NK-92 (cell line): ENCODE data around the gene RRH.

Source experiments
- DNase-seq: peaks from one replicate; lab custom pipeline; 2025; ENCODE audit not compliant: unreplicated experiment; lab: John Stamatoyannopoulos, UW

RRH gene

GRCh38 chr4:109879636-109880314 lies 52.0 kb downstream of the RRH start:
- DNase-seq: no peak

DNA sequence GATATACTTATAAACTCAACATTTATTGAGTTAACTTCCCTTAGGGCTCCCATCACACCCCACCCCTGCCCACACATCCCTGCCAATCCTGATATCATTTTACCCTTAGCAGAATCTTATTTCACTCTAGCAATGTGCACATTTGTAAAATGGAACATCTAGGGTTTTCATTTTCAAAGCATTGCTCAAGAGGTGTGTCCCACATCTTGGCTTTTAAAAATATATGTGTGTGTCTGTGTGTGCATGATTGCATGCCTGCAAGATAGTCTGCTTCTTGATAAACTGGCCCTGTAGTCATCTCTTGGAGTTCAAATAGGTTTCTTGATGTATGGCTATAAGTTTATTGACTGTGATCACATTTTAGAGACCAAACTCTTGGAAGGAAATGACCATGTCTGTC lies 58.5 kb downstream of the RRH start:
- no peak for DNase-seq

GRCh38 chr4:109887071-109887470 lies 59.3 kb downstream of the RRH start:
- no peak for DNase-seq

GRCh38 chr4:109890076-109890475 lies 62.3 kb downstream of the RRH start:
- DNase-seq: no peak
